ENCODE data around the gene ZNF710. TPM values are rescaled to one million over a fixed set of nuclear protein-coding genes. Genes with fewer than 3 reads are reported as not detected.

The ZNF710 gene
- total RNA-seq, 1 experiment from 2014 or later: 40.7 TPM

DNA sequence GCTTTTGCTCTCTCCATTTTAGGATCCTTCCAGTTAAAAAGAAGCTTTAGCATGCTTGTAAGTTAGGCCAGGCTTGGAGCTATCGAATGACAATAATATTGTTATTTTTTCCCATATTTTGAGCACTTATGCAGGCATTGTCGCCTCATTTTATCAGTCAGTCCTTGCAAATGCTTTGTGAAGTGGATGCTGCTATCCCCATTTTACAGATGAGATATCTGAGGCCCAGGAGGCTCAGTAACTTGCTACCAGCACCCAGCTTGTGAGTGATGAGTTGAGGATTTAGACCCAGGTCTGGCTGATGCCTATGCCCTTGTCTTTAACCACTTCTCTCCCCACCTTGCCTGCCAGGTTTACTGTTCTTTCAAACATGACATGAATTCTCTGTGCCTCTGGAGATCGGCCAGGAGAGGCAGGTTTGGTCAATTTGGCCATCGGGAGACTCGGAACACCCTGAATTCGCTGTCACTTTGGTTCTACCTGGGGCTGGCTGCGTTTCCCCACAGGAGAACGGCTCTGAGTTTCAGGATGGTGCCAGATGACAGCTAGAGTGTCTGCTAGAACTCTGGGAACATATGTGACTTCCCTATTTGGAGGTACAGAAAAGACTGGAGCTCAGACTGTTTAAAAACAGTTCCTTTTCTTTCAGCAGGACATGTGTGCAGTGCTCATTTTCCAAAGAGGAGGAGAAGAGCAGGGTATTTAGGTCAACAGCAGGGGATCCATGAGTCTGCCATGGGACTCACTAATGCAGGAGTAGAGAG lies 25.5 kb upstream of the ZNF710 start:
- Histone ChIP-seq H4K91ac (ENCODE audit: insufficient read length, low read depth, low read length) (peak overlapping the region; percentile 13), H3K79me2 (ENCODE audit: insufficient read depth, low read length) (no peaks in the 10 kb centered on the region), H3K23me2 (ENCODE audit: insufficient read length, low read depth, low read length, poor library complexity, severe bottlenecking) (no peaks in the 10 kb centered on the region), H2BK15ac (ENCODE audit: low read depth, low read length) (no peak overlapping the region), H2BK20ac (ENCODE audit: low read depth, low read length, poor library complexity, severe bottlenecking) (no peak overlapping the region), H3K79me1 (ENCODE audit: insufficient read depth, low read depth, low read length, poor library complexity, severe bottlenecking) (no peaks in the 10 kb centered on the region), H3K27me3 (ENCODE audit: insufficient read depth, low read length) (peaks cover 10% of the 10 kb centered on the region; the same call in 1 of the 2 replicates), H3K14ac (ENCODE audit: insufficient read depth, low read length) (no peak overlapping the region), H3K27ac (ENCODE audit: insufficient read length, low read depth, low read length) (no peak overlapping the region), H2BK120ac (ENCODE audit: low read depth, low read length, poor library complexity, severe bottlenecking) (no peak overlapping the region), H3K9me3 (ENCODE audit: control insufficient read depth, low read depth, low read length) (no peaks in the 10 kb centered on the region), H2AFZ (ENCODE audit: low read length) (no peak overlapping the region), H2AK5ac (ENCODE audit: insufficient read length, low read length) (no peak overlapping the region), H3K4ac (ENCODE audit: low read depth, low read length) (no peak overlapping the region), H3T11ph (ENCODE audit: low read length) (no peak overlapping the region), H4K8ac (replicated peaks; ENCODE audit: insufficient read length, low read depth, low read length) (no peak overlapping the region), H3K4me2 (ENCODE audit: insufficient read depth, insufficient read length, low read length) (no peak overlapping the region), H2BK12ac (ENCODE audit: insufficient read length, low read depth, low read length) (no peak overlapping the region), H3K4me1 (ENCODE audit: insufficient read depth, low read length) (no peaks in the 10 kb centered on the region; the same call in 1 of the 2 replicates), H3K18ac (ENCODE audit: insufficient read length, low read depth, low read length) (no peak overlapping the region), H3K9ac (ENCODE audit: extremely low read depth, insufficient read length, low read length) (no peak overlapping the region), H4K5ac (ENCODE audit: insufficient read length, low read depth, low read length) (no peak overlapping the region), H3K56ac (ENCODE audit: insufficient read length, low read depth, low read length) (no peak overlapping the region), H3K23ac (ENCODE audit: insufficient read length, low read depth, low read length) (no peak overlapping the region), H4K20me1 (ENCODE audit: control insufficient read depth, insufficient read depth, insufficient read length) (no peaks in the 10 kb centered on the region), H2BK5ac (ENCODE audit: insufficient read length, low read length) (no peak overlapping the region)
- H3K4me1 Mint-ChIP-seq: no peaks in the 10 kb centered on the region; a peak in 2 of 4 replicates
- no CpG with 5 or more reads among the region's 8 CpGs for WGBS (ENCODE audit: extremely low coverage, insufficient read length, low lambda C conversion rate)
- DNase-seq: no peak
- H3K36me3 Mint-ChIP-seq (ENCODE audit: insufficient read depth in 1 of 3, low read depth in 3 of 3): peaks cover 2 to 11% (median 2%) of the 10 kb centered on the region in 3 experiments; a peak in 4 of 7 replicates
- H3K27ac Mint-ChIP-seq: no peak overlapping the region; a peak in 1 of 7 replicates
- TF ChIP-seq, protein P1, sequence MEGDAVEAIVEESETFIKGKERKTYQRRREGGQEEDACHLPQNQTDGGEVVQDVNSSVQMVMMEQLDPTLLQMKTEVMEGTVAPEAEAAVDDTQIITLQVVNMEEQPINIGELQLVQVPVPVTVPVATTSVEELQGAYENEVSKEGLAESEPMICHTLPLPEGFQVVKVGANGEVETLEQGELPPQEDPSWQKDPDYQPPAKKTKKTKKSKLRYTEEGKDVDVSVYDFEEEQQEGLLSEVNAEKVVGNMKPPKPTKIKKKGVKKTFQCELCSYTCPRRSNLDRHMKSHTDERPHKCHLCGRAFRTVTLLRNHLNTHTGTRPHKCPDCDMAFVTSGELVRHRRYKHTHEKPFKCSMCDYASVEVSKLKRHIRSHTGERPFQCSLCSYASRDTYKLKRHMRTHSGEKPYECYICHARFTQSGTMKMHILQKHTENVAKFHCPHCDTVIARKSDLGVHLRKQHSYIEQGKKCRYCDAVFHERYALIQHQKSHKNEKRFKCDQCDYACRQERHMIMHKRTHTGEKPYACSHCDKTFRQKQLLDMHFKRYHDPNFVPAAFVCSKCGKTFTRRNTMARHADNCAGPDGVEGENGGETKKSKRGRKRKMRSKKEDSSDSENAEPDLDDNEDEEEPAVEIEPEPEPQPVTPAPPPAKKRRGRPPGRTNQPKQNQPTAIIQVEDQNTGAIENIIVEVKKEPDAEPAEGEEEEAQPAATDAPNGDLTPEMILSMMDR (conservative IDR thresholded peaks at IDR 0.05): no peak
- H3K4me3 Mint-ChIP-seq: no peak overlapping the region
- H3K27me3 Mint-ChIP-seq (ENCODE audit: low read depth): peaks cover 37% of the 10 kb centered on the region
- H3K9me3 Mint-ChIP-seq: peaks cover 12 to 17% of the 10 kb centered on the region in 2 experiments
